ENCODE measurements around the gene MAGI1. TPM values are rescaled to one million over a fixed set of nuclear protein-coding genes. Genes with fewer than 3 reads are reported as not detected.
"Not testable (repeated sequence)": the region's sequence is repeated elsewhere in the genome, so short reads cannot be mapped to it uniquely, and the experiment has no call there.

Gene MAGI1
- total RNA-seq, 2 experiments from 2014 or later, result 0.47 to 0.51 TPM

DNA sequence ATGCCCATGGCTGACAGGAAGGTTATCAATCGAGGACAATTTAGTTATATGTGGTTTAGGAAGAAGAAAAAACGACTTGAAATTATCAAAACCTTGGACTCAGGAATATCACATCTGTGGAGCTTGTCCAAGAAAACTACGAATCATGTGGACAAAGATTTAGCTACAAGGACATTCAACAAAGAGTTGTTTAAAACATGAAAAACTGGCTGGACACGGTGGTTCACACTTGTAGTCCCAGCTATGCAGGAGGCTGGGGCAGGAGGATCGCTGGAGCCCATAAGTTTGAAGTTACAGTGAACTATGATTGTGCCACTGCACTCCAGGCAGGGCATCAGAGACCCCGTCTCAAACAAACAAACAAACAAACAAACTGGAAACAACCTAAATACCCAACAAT, 142.4 kb downstream of the MAGI1 start:
- Mint-ChIP-seq H3K27ac (no peak overlapping the region), H3K27me3 (no peaks in the 10 kb centered on the region), H3K4me1 (ENCODE audit: low read depth) (no peaks in the 10 kb centered on the region), H3K9me3 (no peaks in the 10 kb centered on the region), H3K36me3 (ENCODE audit: low read depth) (no peaks in the 10 kb centered on the region), H3K4me3 (no peak overlapping the region)
- no peak for TF ChIP-seq CTCF (IDR thresholded peaks at IDR 0.05)
- ChIA-PET CTCF (no interaction called here), POLR2A (no interaction called here)
- no peak for DNase-seq
- intact Hi-C loops (cut with micrococcal nuclease), result no loop called here
- ATAC-seq, result no peak

DNA sequence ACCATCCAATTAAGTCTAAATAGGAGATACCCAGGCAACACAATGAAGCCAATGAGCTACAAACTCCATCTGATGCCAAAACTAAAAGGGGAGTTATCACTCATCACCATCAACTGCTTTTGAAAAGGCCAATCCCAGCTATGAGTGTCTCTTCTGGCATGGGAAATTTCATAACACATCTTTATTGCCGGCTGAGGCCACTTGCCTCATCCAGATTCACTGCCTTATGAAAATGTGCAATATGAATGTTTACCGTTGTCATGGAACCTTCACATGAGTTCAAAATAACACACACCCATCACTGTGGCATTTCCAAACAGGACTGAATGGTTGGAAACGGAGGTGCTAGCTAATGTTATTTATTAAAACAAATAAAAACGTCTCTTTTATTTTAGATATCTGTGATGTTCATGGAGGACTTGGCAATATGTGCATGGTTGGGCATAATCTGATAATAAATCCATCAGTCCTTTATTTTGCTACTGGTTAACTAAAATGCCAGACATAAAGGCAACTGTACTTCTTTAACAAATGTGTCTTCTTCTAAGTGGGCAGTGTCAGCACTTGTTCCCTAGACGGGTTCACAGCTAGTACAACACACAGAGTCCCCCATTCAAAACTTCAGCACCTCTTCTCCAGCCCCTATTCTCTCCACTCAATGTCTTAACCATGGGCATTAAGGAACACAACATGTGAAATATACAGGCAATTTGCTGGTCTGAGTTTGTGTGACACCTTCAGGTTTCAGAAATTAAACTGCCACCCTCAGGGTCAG, 143.9 kb downstream of the MAGI1 start:
- intact Hi-C loops (cut with micrococcal nuclease), result no loop called here
- no peak for TF ChIP-seq CTCF (IDR thresholded peaks at IDR 0.05)
- DNase-seq (no peak), ATAC-seq (no peak)
- H3K9me3 Mint-ChIP-seq, result no peaks in the 10 kb centered on the region
- H3K27ac Mint-ChIP-seq, result no peak overlapping the region
- no peaks in the 10 kb centered on the region for H3K27me3 Mint-ChIP-seq
- POLR2A ChIA-PET, result no interaction called here
- H3K4me1 Mint-ChIP-seq (ENCODE audit: low read depth), result no peaks in the 10 kb centered on the region
- no peaks in the 10 kb centered on the region for H3K36me3 Mint-ChIP-seq (ENCODE audit: low read depth)
- CTCF ChIA-PET, result no interaction called here
- no peak overlapping the region for H3K4me3 Mint-ChIP-seq

DNA sequence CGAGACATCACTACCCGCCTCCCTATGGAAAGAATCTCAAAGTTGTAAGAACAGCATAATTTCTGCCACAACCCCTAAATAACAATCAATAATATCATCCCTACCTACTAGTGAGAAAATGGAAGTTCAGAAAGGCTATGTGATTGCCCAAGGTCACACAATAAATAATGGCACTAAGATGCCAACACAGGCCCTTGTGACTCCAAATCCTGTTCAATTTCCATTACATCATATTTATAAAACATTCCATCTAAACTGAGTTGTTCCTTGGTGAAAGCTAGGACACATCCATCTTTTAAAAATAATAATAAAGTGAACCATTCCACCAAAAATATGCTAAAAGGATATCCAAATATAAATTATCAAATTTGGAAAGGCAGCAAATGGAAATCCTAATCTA, 144.6 kb downstream of the MAGI1 start:
- ATAC-seq (no peak), DNase-seq (no peak)
- Mint-ChIP-seq H3K27ac (no peak overlapping the region), H3K27me3 (no peaks in the 10 kb centered on the region), H3K36me3 (ENCODE audit: low read depth) (no peaks in the 10 kb centered on the region), H3K9me3 (no peaks in the 10 kb centered on the region), H3K4me1 (ENCODE audit: low read depth) (no peaks in the 10 kb centered on the region), H3K4me3 (no peak overlapping the region)
- CTCF ChIA-PET, result no interaction called here
- intact Hi-C loops (cut with micrococcal nuclease), result no loop called here
- POLR2A ChIA-PET, result no interaction called here
- TF ChIP-seq CTCF (IDR thresholded peaks at IDR 0.05), result no peak

DNA sequence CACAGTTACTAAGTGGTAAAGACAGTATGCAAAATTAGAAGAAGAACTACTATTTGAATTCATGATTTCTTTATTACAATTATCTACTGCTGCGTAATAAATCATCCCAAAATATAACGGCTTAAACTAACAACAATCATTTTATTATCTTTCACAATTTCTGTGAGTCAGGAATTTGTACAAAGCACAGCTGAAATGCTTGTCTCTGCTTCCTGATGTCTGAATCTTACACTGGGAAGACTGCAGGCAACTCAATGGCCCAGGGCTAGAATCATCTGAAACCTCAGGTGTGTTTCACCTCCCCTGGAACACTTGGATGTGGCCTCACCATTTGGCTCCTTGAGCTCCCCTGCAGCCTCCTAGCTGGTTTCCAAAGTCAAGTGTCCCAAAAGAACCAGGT, 145.1 kb downstream of the MAGI1 start:
- no peak overlapping the region for H3K4me3 Mint-ChIP-seq
- intact Hi-C loops (cut with micrococcal nuclease), result no loop called here
- no peak for TF ChIP-seq CTCF (IDR thresholded peaks at IDR 0.05)
- no peaks in the 10 kb centered on the region for H3K27me3 Mint-ChIP-seq
- no peaks in the 10 kb centered on the region for H3K4me1 Mint-ChIP-seq (ENCODE audit: low read depth)
- DNase-seq, result no peak
- H3K9me3 Mint-ChIP-seq, result no peaks in the 10 kb centered on the region
- H3K36me3 Mint-ChIP-seq (ENCODE audit: low read depth), result no peaks in the 10 kb centered on the region
- no peak for ATAC-seq
- CTCF ChIA-PET, result no interaction called here
- H3K27ac Mint-ChIP-seq, result no peak overlapping the region
- POLR2A ChIA-PET, result no interaction called here

DNA sequence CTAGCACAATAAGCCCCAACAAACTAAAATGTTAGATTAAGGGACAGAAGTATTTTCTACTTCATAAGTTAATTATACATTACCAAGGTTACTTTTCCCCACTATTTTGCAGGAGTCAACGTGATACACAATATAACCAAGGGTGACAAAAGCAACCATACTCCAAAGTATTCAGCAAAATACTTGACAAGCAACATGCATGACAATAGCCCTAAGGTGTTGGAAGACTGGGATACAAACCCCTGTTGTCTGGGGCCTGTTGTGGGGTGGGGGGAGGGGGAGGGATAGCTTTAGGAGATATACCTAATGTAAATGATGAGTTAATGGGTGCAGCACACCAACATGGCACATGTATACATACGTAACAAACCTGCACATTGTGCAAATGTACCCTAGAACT, 147.2 kb downstream of the MAGI1 start:
- intact Hi-C loops (cut with micrococcal nuclease); ATAC-seq; H3K36me3 Mint-ChIP-seq (ENCODE audit: low read depth); H3K4me3 Mint-ChIP-seq; H3K4me1 Mint-ChIP-seq (ENCODE audit: low read depth); H3K27ac Mint-ChIP-seq; H3K9me3 Mint-ChIP-seq; H3K27me3 Mint-ChIP-seq; CTCF ChIA-PET; DNase-seq: not testable (repeated sequence)
- POLR2A ChIA-PET, result interaction anchor here (1.1 kb wide), 1 partner anchor 10 kb away, joined by 3 read pairs; no protein-coding TSS in a partner anchor
